Activated T-helper 9 cell treated with anti-CD3 and anti-CD28 coated beads, Interleukin-2, amount 50 U/mL, for 16 hours (primary cell): ENCODE results near the gene SCGB1C1.
"Not testable (repeated sequence)": the region's sequence is repeated elsewhere in the genome, so short reads cannot be mapped to it uniquely, and the experiment has no call there.

Source experiments
- DNase-seq: peaks from one replicate; pipeline ENCODE4 v3.0.0-alpha.2; 2020; ENCODE audit warnings: low read depth

SCGB1C1 gene

DNA sequence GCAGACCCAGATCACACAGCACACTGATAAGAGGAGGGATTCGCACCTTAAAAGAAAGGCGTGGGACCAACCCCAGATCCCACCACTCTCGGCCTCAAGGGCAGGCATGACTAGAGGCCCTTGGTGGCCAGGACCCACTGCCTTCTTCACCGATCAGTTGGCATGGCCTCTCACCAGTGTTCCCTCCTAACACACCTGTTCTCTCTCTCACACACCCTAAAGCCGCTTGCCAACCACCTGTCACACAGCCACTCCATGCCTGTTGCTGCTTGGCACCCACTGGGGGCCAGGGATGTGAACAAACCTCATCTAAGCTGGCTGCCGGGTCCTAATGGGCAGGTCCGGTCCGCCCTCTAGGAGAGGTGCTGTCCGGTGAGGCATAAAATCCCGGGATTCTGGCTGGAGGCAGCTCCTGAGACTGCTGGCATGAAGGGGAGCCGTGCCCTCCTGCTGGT lies at the start of gene SCGB1C1:
SCGB1C1 (plus strand) TSS at position 405 of the 455 bp plus-strand sequence; CDS start at position 427, 22 bp downstream.
- DNase-seq = not testable (repeated sequence)

DNA sequence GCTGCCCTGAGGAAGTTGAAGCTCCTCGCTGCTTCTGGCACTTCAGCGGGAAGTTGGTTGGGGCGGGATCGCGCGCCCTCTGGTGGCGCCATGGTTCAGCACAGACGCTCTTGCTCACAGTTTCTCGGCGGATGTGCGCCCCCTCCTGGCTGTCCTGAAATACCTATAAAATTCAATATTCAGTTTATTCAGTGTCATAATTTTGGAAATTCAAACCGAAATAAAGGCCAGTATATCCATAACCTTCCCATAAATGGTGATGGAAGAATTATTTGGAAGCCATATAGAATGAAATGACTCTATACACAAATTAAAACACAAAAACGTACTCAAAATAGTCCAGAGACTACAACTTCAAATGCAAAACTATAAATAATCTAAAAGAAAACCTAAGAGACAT lies 12.6 kb upstream of the SCGB1C1 start:
- DNase-seq = not testable (repeated sequence)

GRCh38 chr11:189200-189783 lies 3.6 kb upstream of the SCGB1C1 start:
- not testable (repeated sequence) for DNase-seq

DNA sequence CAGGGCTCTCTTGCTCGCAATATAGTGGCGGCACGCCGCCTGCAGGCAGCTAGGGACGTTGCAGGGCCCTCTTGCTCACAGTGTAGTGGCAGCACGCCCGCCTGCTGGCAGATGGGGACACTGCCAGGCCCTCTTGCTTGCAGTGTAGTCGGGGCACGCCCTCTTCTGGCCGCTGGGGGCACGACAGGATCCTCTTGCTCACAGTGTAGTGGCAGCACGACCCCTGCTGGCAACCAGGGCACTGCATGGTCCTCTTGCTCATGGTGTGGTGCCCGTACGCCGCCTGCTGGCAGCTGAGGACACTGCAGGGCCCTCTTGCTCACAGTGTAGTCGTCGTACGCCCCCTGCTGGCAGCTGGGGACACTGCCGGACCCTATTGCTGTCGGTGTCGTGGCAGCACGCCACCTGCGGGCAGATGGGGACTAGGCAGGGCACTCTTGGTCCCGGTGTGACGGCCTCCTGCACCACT lies 3.0 kb upstream of the SCGB1C1 start:
- not testable (repeated sequence) for DNase-seq

- not testable (repeated sequence) for DNase-seq
Observed at GRCh38 chr11:190546-190945, 2.3 kb upstream of the SCGB1C1 start.

DNA sequence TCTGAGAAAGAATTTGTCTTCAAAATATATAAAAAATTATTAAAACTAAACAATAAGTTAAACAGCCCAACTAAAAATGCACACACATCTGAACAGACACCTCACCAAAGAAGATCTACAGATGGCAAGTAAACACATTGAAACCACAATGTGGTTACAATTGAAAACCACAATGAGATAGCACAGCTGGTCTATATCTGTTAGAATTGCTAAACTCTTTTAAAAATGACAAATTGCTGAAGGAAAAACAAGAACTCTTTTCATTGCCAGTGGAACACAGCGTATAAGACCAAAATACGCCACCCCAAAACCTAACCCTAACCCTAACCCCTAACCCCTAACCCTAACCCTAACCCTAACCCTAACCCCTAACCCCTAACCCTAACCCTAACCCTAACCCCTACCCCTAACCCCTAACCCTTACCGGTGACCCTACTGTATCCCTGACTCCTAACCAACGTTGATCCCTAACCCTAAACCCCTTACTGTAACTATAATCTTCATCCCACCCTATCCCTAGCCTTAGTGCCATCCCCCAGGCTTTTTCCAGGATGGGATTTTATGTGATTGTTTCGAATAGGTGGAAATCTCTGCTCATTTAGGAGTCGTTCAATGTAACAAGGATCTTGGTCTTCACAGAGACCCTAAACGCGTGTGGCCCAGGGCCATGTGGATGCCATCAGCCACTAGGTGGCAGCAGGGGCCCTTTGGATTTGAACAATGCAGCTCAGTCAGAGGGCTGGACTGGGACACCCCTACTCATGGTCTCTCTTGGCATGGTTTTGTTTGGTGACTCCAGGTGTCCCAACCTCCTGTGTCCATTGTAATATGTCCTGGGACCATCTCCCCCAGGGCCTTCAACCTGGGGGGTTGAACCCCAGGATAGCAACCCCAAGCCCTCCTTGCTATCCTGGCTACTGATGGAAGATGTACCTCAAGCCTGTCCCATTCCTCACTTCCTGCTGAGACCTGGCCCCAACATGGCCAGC lies 1.1 kb upstream of the SCGB1C1 start:
- peak; percentile 53 for DNase-seq

- DNase-seq = not testable (repeated sequence)
Observed at GRCh38 chr11:193481-193880, 603 bp downstream of the SCGB1C1 start.

GRCh38 chr11:196786-197731 lies 4.2 kb downstream of the SCGB1C1 start:
- no peak for DNase-seq

DNA sequence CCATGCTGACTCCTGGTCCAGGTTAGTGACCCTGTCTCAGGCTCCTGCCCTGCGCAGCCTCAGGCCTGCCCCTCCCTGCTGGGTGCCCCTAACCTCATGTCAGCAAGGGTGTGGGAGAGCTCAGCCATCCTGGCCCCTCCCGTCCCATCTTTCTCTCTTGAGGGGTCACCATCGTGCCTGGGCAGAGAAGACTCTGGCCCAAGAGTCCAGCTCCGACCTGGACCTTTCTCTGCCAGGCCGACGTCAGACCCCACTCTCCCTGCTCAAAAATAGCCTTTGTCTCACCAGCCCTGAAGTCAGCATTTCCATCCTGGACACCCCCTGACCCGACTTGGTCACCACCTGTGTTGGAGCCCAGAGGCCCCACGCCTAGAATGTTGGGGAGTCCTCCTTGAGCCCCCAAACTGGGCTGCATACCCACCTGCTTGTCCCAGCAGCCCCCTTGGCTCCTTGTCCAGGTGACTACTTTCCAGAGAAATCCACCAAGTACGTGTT lies 4.9 kb downstream of the SCGB1C1 start:
- DNase-seq = no peak

DNA sequence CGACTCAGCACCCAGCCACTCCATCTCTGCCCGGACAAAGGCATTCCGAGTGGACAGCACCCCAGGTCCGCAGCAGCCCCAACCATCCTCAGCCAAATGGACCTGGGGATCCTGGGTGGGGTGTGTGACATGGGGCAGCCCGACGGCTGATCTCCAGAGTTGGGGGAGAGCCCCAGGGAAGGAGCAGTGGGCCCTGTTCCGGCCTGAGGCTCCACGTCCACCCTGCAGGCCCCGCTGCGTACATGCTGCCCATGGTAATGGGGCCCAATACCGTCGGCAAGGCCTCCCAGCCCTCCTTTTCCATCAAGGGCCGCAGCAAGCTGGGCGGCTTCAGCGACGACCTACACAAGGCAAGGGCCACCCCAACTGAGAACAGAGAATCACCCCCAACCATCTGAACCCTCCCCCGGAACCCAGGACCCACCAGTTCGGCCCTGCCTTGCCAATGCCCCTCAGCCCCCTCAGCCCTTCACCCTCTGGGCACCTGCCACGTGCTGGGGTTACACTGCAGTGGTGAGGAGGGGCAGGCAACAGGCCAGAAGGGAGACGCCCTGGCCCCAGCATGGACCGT lies 5.4 kb downstream of the SCGB1C1 start:
- no peak for DNase-seq

DNA sequence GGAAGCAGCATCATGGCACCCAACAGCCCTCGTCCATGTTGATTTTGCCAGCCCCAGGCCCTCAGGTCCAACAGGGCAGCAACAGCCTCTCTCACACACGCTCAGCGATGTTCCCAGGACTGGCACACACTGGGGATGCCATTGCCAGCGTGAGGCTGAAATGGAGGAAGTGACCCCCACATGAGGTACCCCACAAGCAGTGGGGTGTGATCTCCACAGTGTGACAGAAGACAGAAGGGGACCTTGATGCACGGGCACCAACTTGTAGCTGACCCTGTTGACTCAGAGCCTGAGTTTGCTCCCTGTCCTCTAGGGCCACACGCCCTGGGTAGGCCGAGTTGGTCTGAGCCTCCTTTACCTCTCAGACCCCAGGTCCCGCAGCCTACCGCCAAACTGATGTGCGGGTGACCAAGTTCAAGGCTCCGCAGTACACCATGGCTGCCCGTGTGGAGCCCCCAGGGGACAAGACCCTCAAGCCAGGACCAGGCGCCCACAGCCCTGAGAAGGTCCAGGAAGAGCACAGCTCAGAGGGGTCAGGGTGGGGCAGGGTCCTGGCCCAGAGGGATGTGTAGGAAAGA lies 6.2 kb downstream of the SCGB1C1 start:
- DNase-seq = no peak

GRCh38 chr11:199782-200181 lies 6.9 kb downstream of the SCGB1C1 start:
- no peak for DNase-seq

GRCh38 chr11:200224-201003 lies 7.5 kb downstream of the SCGB1C1 start:
- no peak for DNase-seq

- no peak for DNase-seq
Observed at GRCh38 chr11:201966-202365, 9.1 kb downstream of the SCGB1C1 start.

- DNase-seq = no peak
Observed at GRCh38 chr11:202490-202889, 9.6 kb downstream of the SCGB1C1 start.

DNA sequence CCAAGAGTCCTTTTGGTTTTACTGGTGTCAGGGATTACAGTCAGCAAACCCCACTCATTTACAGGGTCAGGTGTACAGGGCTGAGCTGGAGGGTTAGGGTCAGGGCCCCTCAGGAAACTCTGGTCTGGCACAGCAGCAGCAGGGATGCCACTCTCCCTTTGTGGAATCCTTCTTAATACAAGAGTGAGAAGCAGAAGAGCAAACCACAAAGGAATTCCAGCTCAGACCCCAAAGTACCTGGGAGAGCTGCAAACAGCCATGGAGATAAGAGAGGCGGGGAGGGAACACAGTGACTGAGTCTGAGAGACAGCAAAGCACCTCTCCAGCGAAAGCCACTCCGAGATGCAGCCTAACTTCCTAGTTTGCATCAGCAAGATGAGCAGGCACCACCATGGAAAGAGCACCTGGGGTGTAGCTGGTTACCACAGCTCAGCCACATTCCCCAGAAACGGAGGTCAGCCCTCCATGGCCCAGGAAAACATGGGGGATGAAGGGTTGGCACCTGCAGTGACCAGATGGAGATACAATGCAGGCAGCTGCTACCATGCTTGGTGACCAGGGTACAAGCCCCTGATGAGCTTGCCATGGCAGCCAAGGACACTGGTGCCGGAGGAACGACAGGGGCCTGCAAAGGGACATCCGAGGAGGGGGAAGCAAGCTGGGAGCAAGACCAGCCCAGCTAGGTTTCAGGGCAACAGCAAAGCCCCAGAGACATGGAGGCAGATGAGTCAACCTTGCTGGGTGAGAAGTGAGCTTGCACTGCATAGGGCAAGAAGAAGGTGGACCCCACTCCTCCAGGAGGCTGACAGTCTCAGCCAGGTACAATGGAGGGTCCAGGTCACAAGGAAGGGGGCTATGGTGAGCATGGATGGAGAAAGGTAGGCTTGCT lies 10.4 kb downstream of the SCGB1C1 start:
- DNase-seq = no peak

GRCh38 chr11:203945-204586 lies 11.2 kb downstream of the SCGB1C1 start:
- DNase-seq = no peak

- DNase-seq = no peak
Observed at GRCh38 chr11:204587-205109, 11.8 kb downstream of the SCGB1C1 start.
